Neuronal stem cell (in vitro differentiated cells): Measurements from ENCODE around the gene AKTIP.
"Not testable (repeated sequence)": the region's sequence is repeated elsewhere in the genome, so short reads cannot be mapped to it uniquely, and the experiment has no call there.

Experiments
- DNase-seq: peaks from one replicate; pipeline ENCODE4 v3.0.0-alpha.2; 2013; ENCODE audit warnings: low spot score
- H2AFZ ChIP-seq: one replicate; pipeline ENCODE4 v1.6.1; 2013; ENCODE audit warnings: mild to moderate bottlenecking, low read length, inconsistent platforms
- H2AK5ac ChIP-seq: 2 replicates; pipeline ENCODE4 v1.6.1; 2013; ENCODE audit warnings: low read depth, mild to moderate bottlenecking, inconsistent platforms, low read length, moderate library complexity, mixed read lengths
- H2BK120ac ChIP-seq: 2 replicates; pipeline ENCODE4 v1.6.1; 2013; ENCODE audit warnings: low read depth, mild to moderate bottlenecking, inconsistent platforms, low read length, moderate library complexity, mixed read lengths
- H2BK12ac ChIP-seq: one replicate; pipeline ENCODE4 v1.6.1; 2013; ENCODE audit warnings: low read length, inconsistent platforms
- H2BK15ac ChIP-seq: 2 replicates; pipeline ENCODE4 v1.6.1; 2013; ENCODE audit warnings: mild to moderate bottlenecking, low read length, inconsistent platforms, mixed read lengths
- H2BK5ac ChIP-seq: one replicate; pipeline ENCODE4 v1.6.1; 2013; ENCODE audit warnings: inconsistent platforms, mild to moderate bottlenecking, low read length, moderate library complexity
- H3K14ac ChIP-seq: one replicate; pipeline ENCODE4 v1.6.1; 2013; ENCODE audit warnings: low read length, inconsistent platforms
- H3K18ac ChIP-seq: 2 replicates; pipeline ENCODE4 v1.6.1; 2013; ENCODE audit warnings: low read length, inconsistent platforms
- H3K23ac ChIP-seq: 2 replicates; pipeline ENCODE4 v1.6.1; 2013; ENCODE audit warnings: low read depth, mild to moderate bottlenecking, mixed read lengths, low read length, inconsistent platforms; ENCODE audit not compliant: poor library complexity
- H3K27ac ChIP-seq: replicated peaks from 3 replicates; pipeline ENCODE4 v1.5.1; 2013; ENCODE audit warnings: low read length, inconsistent platforms
- H3K27me3 ChIP-seq, 3 experiments: 2 replicates each; pipeline ENCODE4 v1.6.1; 2013; ENCODE audit warnings: low read length in 3 of 3, mild to moderate bottlenecking in 2 of 3, inconsistent platforms in 1 of 3, low read depth in 1 of 3, mixed read lengths in 1 of 3, moderate library complexity in 1 of 3; ENCODE audit not compliant: control insufficient read depth in 3 of 3, insufficient read depth in 3 of 3
- H3K36me3 ChIP-seq, 2 donors: replicated peaks in 1 of 2; 2 replicates each; pipeline ENCODE4 v1.6.1; 2013; ENCODE audit warnings: low read length in 2 of 2; ENCODE audit not compliant: control insufficient read depth in 2 of 2, insufficient read depth in 2 of 2
- H3K4ac ChIP-seq: 2 replicates; pipeline ENCODE4 v1.6.1; 2013; ENCODE audit warnings: inconsistent platforms, mild to moderate bottlenecking, low read length, moderate library complexity
- H3K4me1 ChIP-seq, 2 donors: 1 replicate in 1 of 2; 2 replicates in 1 of 2; pipeline ENCODE4 v1.6.1; 2013; ENCODE audit warnings: low read length in 2 of 2, low read depth in 1 of 2; ENCODE audit not compliant: control insufficient read depth in 2 of 2, insufficient read depth in 1 of 2
- H3K4me2 ChIP-seq: one replicate; pipeline ENCODE4 v1.6.1; 2013; ENCODE audit warnings: mild to moderate bottlenecking, low read length, inconsistent platforms; ENCODE audit not compliant: insufficient read depth, poor library complexity, severe bottlenecking
- H3K4me3 ChIP-seq, 2 donors: 2 replicates each; pipeline ENCODE4 v1.5.1; 2013; ENCODE audit warnings: low read length in 2 of 2, mild to moderate bottlenecking in 2 of 2, inconsistent platforms in 1 of 2, moderate library complexity in 1 of 2
- H3K79me1 ChIP-seq: one replicate; pipeline ENCODE4 v1.6.1; 2013; ENCODE audit warnings: low read depth, mild to moderate bottlenecking, inconsistent platforms, low read length, moderate library complexity
- H3K9ac ChIP-seq: one replicate; pipeline ENCODE4 v1.6.1; 2013; ENCODE audit warnings: mild to moderate bottlenecking, low read depth, low read length, inconsistent platforms; ENCODE audit not compliant: poor library complexity
- H3K9me3 ChIP-seq, 2 donors: replicated peaks in 1 of 2; 2 replicates each; pipeline versions ENCODE3 to v1.6.1; 2013; ENCODE audit warnings: low read length in 2 of 2, mild to moderate bottlenecking in 2 of 2, inconsistent platforms in 1 of 2, low read depth in 1 of 2, mixed read lengths in 1 of 2, moderate library complexity in 1 of 2; ENCODE audit not compliant: control insufficient read depth in 2 of 2, insufficient read depth in 1 of 2
- H4K8ac ChIP-seq: one replicate; pipeline ENCODE4 v1.6.1; 2013; ENCODE audit warnings: low read depth, mild to moderate bottlenecking, inconsistent platforms, low read length, moderate library complexity
- H4K91ac ChIP-seq: one replicate; pipeline ENCODE4 v1.6.1; 2013; ENCODE audit warnings: low read length, low read depth, mild to moderate bottlenecking, inconsistent platforms; ENCODE audit not compliant: poor library complexity
- WGBS, 2 donors: extraction: QIAGEN DNeasy Blood & Tissue Kit; methylation state at CpG; one replicate each; pipeline ENCODE4 v1.1.7; 2013; ENCODE audit warnings: missing lambda C conversion rate in 2 of 2, mixed read lengths in 1 of 2; ENCODE audit not compliant: insufficient read length in 2 of 2, insufficient replicate concordance in 1 of 2; ENCODE audit errors: extremely low coverage in 2 of 2; 5-methylcytosine and 5-hydroxymethylcytosine counted together

The AKTIP gene

DNA sequence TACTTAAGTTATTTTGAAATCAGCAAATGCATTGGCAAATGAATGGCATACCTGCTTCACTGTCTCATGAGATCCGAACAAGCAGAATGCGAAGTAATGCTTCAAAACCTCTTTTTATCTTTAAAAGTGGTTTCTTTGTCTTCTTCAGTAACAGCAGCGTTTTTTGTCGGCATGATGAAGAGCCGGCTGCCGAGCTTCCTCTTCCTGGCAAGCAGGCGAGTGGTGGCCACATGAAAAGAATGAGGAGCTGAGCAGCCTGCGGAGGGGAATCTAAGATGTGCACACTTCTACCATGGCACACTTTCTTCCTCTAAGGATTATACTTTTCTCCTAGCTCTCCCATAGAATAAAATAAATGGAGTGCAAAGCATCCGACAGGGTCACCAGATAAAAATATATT, 42.4 kb upstream of the AKTIP start:
- WGBS, 2 donors: no CpG with 5 or more reads among the region's 9 CpGs
- no peak overlapping the region for H2AK5ac ChIP-seq
- no peak for DNase-seq
- no peak overlapping the region for H4K91ac ChIP-seq
- H3K9ac ChIP-seq: no peak overlapping the region
- H3K36me3 ChIP-seq: no peaks in the 10 kb centered on the region
- H3K27ac ChIP-seq: no peak overlapping the region
- peak overlapping the region; percentile 60 for H2AFZ ChIP-seq
- H3K27me3 ChIP-seq: peaks cover 0 to 17% (median 0%) of the 10 kb centered on the region in 3 experiments
- peaks cover under 1 to 2% of the 10 kb centered on the region in 2 donors for H3K9me3 ChIP-seq
- no peaks in the 10 kb centered on the region for H3K79me1 ChIP-seq
- no peak overlapping the region for H3K4ac ChIP-seq
- no peak overlapping the region for H2BK12ac ChIP-seq
- no peak overlapping the region for H3K4me3 ChIP-seq
- no peak overlapping the region for H4K8ac ChIP-seq
- no peak overlapping the region for H3K4me2 ChIP-seq
- H3K18ac ChIP-seq: no peak overlapping the region
- no peak overlapping the region for H2BK15ac ChIP-seq
- H2BK5ac ChIP-seq: no peak overlapping the region
- peaks cover 2 to 8% of the 10 kb centered on the region in 2 donors for H3K4me1 ChIP-seq
- H3K14ac ChIP-seq: no peak overlapping the region
- no peak overlapping the region for H3K23ac ChIP-seq
- no peak overlapping the region for H2BK120ac ChIP-seq

- WGBS, 2 donors: no CpG with 5 or more reads among the region's 21 CpGs
Observed at GRCh38 chr16:53542283-53542682, 39.3 kb upstream of the AKTIP start.

DNA sequence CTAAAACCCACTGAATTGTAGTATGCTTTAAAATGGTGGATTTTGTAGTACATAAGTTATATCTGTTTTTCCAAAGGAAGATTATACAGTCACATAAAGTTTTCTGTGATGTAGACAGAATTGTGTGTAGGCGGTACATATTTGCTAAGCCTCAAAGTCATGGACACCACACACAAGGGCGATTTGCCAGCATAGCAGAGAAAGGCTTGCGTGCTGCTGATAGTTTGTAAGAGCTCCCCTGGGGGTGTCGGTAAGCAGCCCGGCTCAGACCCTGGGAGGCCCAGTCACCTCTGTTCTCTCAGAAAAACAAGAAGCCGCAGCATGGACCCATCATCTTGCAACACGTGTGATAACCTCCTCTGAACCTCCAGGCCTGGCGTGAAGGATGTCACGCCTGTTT, 38.3 kb upstream of the AKTIP start:
- WGBS, 2 donors: no CpG with 5 or more reads among the region's 9 CpGs
- Histone ChIP-seq H3K27ac (no peak overlapping the region), H3K18ac (no peak overlapping the region), H2BK5ac (no peak overlapping the region), H3K9me3 (peaks cover 2 to 4% of the 10 kb centered on the region in 2 donors), H3K4me2 (no peak overlapping the region), H3K4ac (no peak overlapping the region), H3K4me3 (no peak overlapping the region), H3K9ac (no peak overlapping the region), H3K4me1 (no peaks in the 10 kb centered on the region), H3K23ac (no peak overlapping the region), H3K27me3 (no peaks in the 10 kb centered on the region), H2AFZ (no peak overlapping the region), H2BK12ac (no peak overlapping the region), H2AK5ac (no peak overlapping the region), H2BK120ac (no peak overlapping the region), H4K8ac (no peak overlapping the region), H3K14ac (no peak overlapping the region), H3K79me1 (no peaks in the 10 kb centered on the region), H3K36me3 (no peaks in the 10 kb centered on the region), H4K91ac (no peak overlapping the region), H2BK15ac (no peak overlapping the region)
- DNase-seq: no peak

More at GRCh38 chr16:53542283-53542682, 39.3 kb upstream of the AKTIP start:
- H3K4me2 ChIP-seq: no peak overlapping the region
- no peak overlapping the region for H3K23ac ChIP-seq
- no peak overlapping the region for H3K18ac ChIP-seq
- no peaks in the 10 kb centered on the region for H3K36me3 ChIP-seq
- H3K4ac ChIP-seq: no peak overlapping the region
- no peaks in the 10 kb centered on the region for H3K79me1 ChIP-seq
- H2BK5ac ChIP-seq: no peak overlapping the region
- H2BK120ac ChIP-seq: no peak overlapping the region
- H4K91ac ChIP-seq: no peak overlapping the region
- peaks cover 0 to 4% of the 10 kb centered on the region in 2 donors for H3K4me1 ChIP-seq
- H3K27me3 ChIP-seq: peaks cover 0 to 2% (median 0%) of the 10 kb centered on the region in 3 experiments
- no peak overlapping the region for H4K8ac ChIP-seq
- no peak overlapping the region for H3K27ac ChIP-seq
- H3K9me3 ChIP-seq: peaks cover 2 to 4% of the 10 kb centered on the region in 2 donors
- H2AFZ ChIP-seq: no peak overlapping the region
- no peak overlapping the region for H2BK12ac ChIP-seq
- no peak overlapping the region for H3K14ac ChIP-seq
- no peak for DNase-seq
- H2AK5ac ChIP-seq: no peak overlapping the region
- no peak overlapping the region for H2BK15ac ChIP-seq
- H3K9ac ChIP-seq: no peak overlapping the region
- H3K4me3 ChIP-seq: no peak overlapping the region

DNA sequence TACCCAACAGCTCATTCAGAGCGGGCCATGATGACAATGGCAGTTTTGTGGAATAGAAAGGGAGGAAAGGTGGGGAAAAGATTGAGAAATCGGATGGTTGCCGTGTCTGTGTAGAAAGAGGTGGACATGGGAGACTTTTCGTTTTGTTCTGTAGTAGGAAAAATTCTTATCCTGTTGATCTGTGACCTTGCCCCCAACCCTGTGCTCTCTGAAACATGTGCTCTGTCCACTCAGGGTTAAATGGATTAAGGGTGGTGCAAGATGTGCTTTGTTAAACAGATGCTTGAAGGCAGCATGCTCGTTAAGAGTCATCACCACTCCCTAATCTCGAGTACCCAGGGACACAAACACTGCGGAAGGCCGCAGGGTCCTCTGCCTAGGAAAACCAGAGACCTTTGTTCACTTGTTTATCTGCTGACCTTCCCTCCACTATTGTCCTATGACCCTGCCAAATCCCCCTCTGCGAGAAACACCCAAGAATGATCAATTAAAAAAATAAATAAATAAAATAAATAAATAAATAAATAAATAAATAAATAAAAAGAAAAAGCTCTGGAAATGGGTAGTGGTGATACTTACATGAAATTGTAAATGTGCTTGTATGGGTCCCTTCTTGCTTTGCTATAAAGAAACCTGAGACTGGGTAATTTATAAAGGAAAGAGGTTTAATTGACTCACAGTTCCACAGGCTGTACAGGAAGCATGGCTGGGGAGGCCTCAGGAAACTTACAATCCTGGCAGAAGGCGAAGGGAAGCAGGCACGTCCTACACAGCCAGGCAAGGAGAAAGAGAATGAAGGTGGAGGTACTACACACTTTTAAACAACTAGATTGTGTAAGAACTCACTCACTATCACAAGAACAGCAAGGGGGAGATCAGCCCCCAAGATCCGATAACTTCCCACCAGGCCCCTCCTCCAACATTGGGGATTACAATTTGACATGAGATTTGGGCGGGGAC, 37.0 kb upstream of the AKTIP start:
- H3K4me1 ChIP-seq, H2BK12ac ChIP-seq, H3K4ac ChIP-seq, H3K27ac ChIP-seq, H2BK15ac ChIP-seq, H3K27me3 ChIP-seq, H2BK120ac ChIP-seq, H4K8ac ChIP-seq, H4K91ac ChIP-seq, H2AFZ ChIP-seq, DNase-seq, H3K79me1 ChIP-seq, H3K23ac ChIP-seq, H3K4me3 ChIP-seq, H2BK5ac ChIP-seq, H3K9me3 ChIP-seq, H3K36me3 ChIP-seq, H3K18ac ChIP-seq, H3K9ac ChIP-seq, H3K14ac ChIP-seq, H3K4me2 ChIP-seq, H2AK5ac ChIP-seq: not testable (repeated sequence)
- no CpG with 5 or more reads among the region's 13 CpGs for WGBS, 2 donors
